SIG-M5 treated with dmso at 0.1 percent for 504 hours (cell line): ENCODE results near the gene LRRC4B.

Experiments used
- DNase-seq: peaks from one replicate; lab custom pipeline; 2025; ENCODE audit not compliant: unreplicated experiment; lab: John Stamatoyannopoulos, UW

LRRC4B gene

GRCh38 chr19:50573741-50574461, 5.7 kb upstream of the LRRC4B start:
- DNase-seq = no peak

GRCh38 chr19:50570997-50571396, 2.8 kb upstream of the LRRC4B start:
- DNase-seq = no peak

- DNase-seq = no peak
Measured at GRCh38 chr19:50569938-50570540, 1.8 kb upstream of the LRRC4B start.

- no peak for DNase-seq
Measured at GRCh38 chr19:50568728-50569698, 778 bp upstream of the LRRC4B start.

- DNase-seq = no peak
Measured at GRCh38 chr19:50567052-50567841, 988 bp downstream of the LRRC4B start.

GRCh38 chr19:50565984-50566903, 2.0 kb downstream of the LRRC4B start:
- DNase-seq = no peak

- DNase-seq = no peak
Measured at GRCh38 chr19:50564229-50565105, 3.8 kb downstream of the LRRC4B start.

GRCh38 chr19:50563597-50563996, 4.6 kb downstream of the LRRC4B start:
- no peak for DNase-seq

GRCh38 chr19:50562996-50563395, 5.2 kb downstream of the LRRC4B start:
- no peak for DNase-seq

GRCh38 chr19:50562329-50562728, 5.9 kb downstream of the LRRC4B start:
- no peak for DNase-seq

- DNase-seq = no peak
Measured at GRCh38 chr19:50559636-50560035, 8.6 kb downstream of the LRRC4B start.

GRCh38 chr19:50558449-50558848, 9.8 kb downstream of the LRRC4B start:
- DNase-seq = no peak

GRCh38 chr19:50558039-50558438, 10.2 kb downstream of the LRRC4B start:
- DNase-seq = no peak

- no peak for DNase-seq
Measured at GRCh38 chr19:50557009-50557613, 11.1 kb downstream of the LRRC4B start.

- peak; percentile 59 for DNase-seq
Measured at GRCh38 chr19:50556282-50557008, 11.8 kb downstream of the LRRC4B start.

- DNase-seq = no peak
Measured at GRCh38 chr19:50555450-50556281, 12.6 kb downstream of the LRRC4B start.

GRCh38 chr19:50555033-50555432, 13.2 kb downstream of the LRRC4B start:
- no peak for DNase-seq
